ENCODE data around the gene SRPRA.

DNA sequence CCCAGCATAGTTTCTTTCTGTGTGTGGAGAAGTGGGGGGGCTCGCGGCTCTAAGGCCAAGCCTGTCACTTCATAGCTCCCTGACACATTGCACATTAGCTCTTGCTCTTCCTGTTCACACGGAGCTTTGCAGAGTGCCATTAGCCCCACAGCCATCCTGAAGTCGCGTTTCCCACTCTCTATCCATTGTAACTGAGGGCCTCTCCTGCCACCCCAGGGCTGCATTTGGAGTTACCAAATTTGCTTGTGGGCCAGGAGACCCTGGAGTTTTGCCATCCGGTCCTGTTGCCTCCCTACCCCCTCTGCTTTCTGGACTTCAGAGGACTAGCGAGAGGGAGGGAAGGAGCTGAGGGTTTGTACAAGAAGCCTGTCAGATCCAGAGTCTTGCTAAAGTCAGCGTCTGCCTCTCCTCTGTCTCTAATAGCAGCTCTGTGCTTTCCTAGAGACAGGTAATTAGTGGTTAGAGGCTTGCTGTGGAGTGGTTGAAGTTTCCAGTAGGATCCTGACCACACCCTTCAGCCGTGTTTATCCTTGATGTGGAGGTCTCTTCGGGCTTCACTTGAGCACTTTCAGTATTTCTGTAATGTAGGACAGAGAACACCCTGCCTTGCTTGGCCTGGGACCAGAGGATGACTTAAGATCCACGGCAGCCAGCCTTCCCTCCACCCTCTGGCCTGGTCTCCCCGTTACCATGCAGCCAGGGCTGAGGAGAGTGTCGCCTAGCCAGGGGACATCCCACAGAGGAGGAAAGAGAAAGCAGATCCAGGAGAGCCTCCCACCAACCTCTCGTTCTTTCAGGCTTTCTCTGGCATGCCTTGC, 49.3 kb upstream of the SRPRA start:
- TF ChIP-seq, protein P1, sequence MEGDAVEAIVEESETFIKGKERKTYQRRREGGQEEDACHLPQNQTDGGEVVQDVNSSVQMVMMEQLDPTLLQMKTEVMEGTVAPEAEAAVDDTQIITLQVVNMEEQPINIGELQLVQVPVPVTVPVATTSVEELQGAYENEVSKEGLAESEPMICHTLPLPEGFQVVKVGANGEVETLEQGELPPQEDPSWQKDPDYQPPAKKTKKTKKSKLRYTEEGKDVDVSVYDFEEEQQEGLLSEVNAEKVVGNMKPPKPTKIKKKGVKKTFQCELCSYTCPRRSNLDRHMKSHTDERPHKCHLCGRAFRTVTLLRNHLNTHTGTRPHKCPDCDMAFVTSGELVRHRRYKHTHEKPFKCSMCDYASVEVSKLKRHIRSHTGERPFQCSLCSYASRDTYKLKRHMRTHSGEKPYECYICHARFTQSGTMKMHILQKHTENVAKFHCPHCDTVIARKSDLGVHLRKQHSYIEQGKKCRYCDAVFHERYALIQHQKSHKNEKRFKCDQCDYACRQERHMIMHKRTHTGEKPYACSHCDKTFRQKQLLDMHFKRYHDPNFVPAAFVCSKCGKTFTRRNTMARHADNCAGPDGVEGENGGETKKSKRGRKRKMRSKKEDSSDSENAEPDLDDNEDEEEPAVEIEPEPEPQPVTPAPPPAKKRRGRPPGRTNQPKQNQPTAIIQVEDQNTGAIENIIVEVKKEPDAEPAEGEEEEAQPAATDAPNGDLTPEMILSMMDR (conservative IDR thresholded peaks at IDR 0.05): no peak
- no peak for TF ChIP-seq EZH2 (IDR thresholded peaks at IDR 0.05; ENCODE audit: low read depth)

Data from PC-9 (cell line).